22Rv1 (cell line): ENCODE data around the gene LRRC26.

Experiments
- H3K27ac ChIP-seq: fragments of 450-650 bp; 2 replicates; pipeline ENCODE4 v1.5.1; 2017
- CTCF ChIP-seq: fragments of 450-650 bp; IDR thresholded peaks from 2 replicates; pipeline ENCODE4 v1.5.1; 2017; ENCODE audit warnings: mild to moderate bottlenecking
- ZFX ChIP-seq: fragments of 450-650 bp; IDR thresholded peaks from 2 replicates; pipeline ENCODE4 v1.6.1; 2017; ENCODE audit warnings: antibody characterized with exemption, borderline replicate concordance

LRRC26 gene

GRCh38 chr9:137214620-137215019, 44.8 kb upstream of the LRRC26 start:
- no peak overlapping the region for H3K27ac ChIP-seq
- TF ChIP-seq CTCF = no peak
- no peak for TF ChIP-seq ZFX

DNA sequence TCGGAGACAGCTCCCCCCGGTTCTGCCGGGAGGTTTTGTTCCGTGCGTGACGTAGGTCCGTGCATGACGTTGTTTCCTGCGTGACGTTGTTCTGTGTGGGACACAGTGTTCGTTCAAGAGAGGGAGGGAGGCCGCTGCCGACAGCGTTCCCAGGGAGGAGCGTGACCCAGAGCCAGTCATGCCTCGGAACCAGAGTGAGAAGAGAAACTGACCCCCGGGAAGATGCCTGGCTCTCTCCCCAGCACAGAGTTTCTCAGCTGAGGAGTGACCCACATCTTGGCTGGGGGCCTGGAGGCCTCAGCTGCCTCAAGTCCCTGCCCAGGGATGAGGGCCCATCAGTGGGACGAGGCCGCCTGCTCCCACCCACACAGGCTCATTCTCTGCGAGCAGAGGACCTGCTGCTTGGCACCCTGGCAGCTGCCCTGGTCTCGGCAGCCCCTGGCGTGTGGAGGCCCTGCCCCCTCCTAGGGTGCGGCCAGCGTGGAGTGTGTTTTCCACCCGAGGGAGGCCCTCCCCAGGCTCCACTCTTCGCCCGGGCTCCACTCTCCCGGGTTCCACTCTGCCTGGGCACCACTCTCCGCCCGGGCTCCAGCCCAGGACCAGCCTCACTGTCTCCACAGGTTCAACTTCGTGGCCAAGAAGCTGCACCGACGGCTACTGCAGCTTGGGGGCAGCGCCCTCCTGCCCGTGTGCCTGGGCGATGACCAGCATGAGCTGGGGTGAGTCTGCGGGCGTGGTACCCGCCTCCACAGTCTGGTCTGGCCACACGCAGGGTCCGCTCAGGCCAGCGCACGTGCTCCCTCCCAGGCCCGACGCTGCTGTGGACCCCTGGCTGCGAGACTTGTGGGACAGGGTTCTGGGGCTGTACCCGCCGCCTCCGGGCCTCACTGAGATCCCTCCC, 43.6 kb upstream of the LRRC26 start:
- TF ChIP-seq CTCF = peak; percentile 38
- TF ChIP-seq ZFX = no peak
- no peak overlapping the region for H3K27ac ChIP-seq

DNA sequence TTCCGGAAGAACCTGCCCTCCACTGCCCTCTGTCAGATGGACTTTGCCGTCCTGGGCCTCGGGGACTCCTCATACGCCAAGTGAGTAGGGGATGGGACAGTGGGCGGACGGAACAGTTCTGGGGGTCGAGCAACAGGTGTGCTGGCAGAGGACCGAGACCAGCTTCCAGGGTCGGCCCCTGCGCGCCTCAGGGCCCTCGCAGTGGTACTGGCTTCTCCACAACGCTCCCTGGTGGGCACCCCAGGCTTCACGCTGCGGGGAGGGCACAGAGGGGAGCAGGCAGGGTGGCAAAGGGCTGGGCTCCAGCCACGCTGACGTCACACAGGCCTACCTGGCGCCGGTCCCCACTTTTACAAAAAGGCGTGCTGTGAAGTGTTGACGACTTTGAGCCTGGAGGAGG, 42.7 kb upstream of the LRRC26 start:
- TF ChIP-seq ZFX (no peak), CTCF (no peak)
- no peak overlapping the region for H3K27ac ChIP-seq

DNA sequence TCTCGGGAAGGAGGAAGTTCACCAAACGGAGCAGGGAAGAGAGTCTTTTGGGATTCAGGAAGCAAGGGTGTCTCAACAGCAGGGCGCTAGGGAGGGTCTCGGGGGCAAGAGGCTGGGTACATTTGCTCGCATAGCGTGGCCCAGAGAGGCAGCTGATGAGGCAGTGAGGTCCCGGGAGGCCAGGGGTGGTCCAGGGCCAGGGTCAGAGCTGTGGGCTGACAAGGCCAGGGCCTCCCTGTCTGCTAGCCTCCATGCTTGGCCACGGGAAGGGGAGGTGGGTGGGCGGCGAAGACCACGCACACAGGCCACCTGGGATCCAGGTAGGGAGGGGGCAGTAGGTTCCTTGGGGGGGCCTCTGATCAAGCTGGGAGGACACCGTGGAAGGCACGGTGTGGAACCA, 41.7 kb upstream of the LRRC26 start:
- H3K27ac ChIP-seq = no peak overlapping the region
- no peak for TF ChIP-seq ZFX
- no peak for TF ChIP-seq CTCF

DNA sequence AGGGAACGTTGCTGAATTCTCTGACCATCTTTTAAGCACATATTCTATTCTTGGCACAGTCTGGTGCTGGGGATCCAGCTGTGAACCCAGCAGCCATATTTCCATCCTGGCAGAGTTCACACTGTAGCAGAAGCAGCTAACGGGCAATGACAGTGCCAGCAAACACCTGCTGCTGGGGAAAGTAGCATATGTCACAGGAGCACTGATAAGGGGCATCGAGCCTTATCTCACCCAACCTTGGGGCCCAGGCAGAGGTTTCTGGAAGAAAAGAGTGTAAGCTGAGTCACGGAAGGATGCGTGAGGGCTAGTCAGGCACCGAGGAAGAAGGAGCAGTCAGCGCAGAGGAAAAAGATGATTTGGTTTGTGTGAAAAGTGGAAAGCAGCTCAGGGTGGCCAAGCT, 36.8 kb upstream of the LRRC26 start:
- peak overlapping the region; percentile 72; the same call in 1 of the 2 replicates for H3K27ac ChIP-seq
- TF ChIP-seq CTCF (no peak), ZFX (no peak)

GRCh38 chr9:137205126-137206069, 35.5 kb upstream of the LRRC26 start, which contains the start of the genes NDOR1 and TMEM203:
TSS of gene NDOR1 (plus strand) at chr9:137205700. CDS start at chr9:137205778, 78 bp downstream.
TSS of gene TMEM203 (minus strand) at chr9:137205648. CDS start at chr9:137205414, 234 bp downstream.
- H3K27ac ChIP-seq = peak within 1 kb of the TSS; percentile 72
- no peak for TF ChIP-seq CTCF
- TF ChIP-seq ZFX = no peak
